Transverse colon (tissue), 4 donors: ENCODE data around the gene ADGRE1. TPM values are rescaled to one million over a fixed set of nuclear protein-coding genes. Genes with fewer than 3 reads are reported as not detected.

Experiments used
- DNase-seq: peaks from one replicate; pipeline ENCODE4 v3.0.0-alpha.2; 2019
- H3K27ac ChIP-seq, 4 donors: fragments of 200-600 bp; sonication (generic); 2 replicates each; pipeline ENCODE4 v1.5.1; 2016 to 2018; ENCODE audit warnings: inconsistent platforms in 4 of 4
- H3K27me3 ChIP-seq: fragments of 200-600 bp; sonication (generic); 2 replicates; pipeline ENCODE4 v1.5.1; 2017; ENCODE audit warnings: inconsistent platforms
- H3K36me3 ChIP-seq, 4 donors: fragments of 200-600 bp; sonication (generic); 2 replicates each; pipeline ENCODE4 v1.5.1; 2017 to 2019; ENCODE audit warnings: inconsistent platforms in 4 of 4
- H3K4me1 ChIP-seq, 4 donors: fragments of 200-600 bp; sonication (generic); 2 replicates each; pipeline ENCODE4 v1.5.1; 2017 to 2020; ENCODE audit warnings: inconsistent platforms in 4 of 4
- H3K4me3 ChIP-seq, 4 donors: fragments of 200-600 bp; sonication (generic); 1 replicate in 1 of 4; 2 replicates in 3 of 4; pipeline versions ENCODE4 v1.5.1 to v1.6.1; 2017 to 2019; ENCODE audit warnings: inconsistent platforms in 4 of 4
- H3K9me3 ChIP-seq, 2 donors: fragments of 200-600 bp; sonication (generic); 2 replicates each; pipeline ENCODE4 v1.5.1; 2017 to 2019; ENCODE audit warnings: inconsistent platforms in 2 of 2
- EP300 ChIP-seq: sonication (generic); formaldehyde crosslinking; IDR thresholded peaks from one replicate; pipeline ENCODE4 v1.6.1; 2017; ENCODE audit warnings: antibody characterized with exemption, low read depth
- POLR2A ChIP-seq: fragments of 450-650 bp; IDR thresholded peaks from one replicate; pipeline ENCODE4 v1.6.1; 2016; ENCODE audit warnings: antibody characterized with exemption, mild to moderate bottlenecking, moderate library complexity
- POLR2AphosphoS5 ChIP-seq, 3 donors: sonication (generic); formaldehyde crosslinking; IDR thresholded peaks; one replicate each; pipeline ENCODE4 v1.6.1; 2016; ENCODE audit warnings: antibody characterized with exemption in 3 of 3
- WGBS, 2 donors: methylation state at CpG; one replicate each; pipeline ENCODE4 v1.1.5; 2018; ENCODE audit warnings: low coverage in 1 of 2; 5-methylcytosine and 5-hydroxymethylcytosine counted together
- in situ Hi-C, 4 donors: fragments of 200-750 bp; cut with MboI; loops; one replicate each; pipeline versions ENCODE4 v1.15.0 to v1.15.1; 2017; ENCODE audit warnings: low sequenced_read_pairs in 3 of 4, low pct_ligation_motif_present in 1 of 4, low pct_unique_long_range_greater_than_20kb in 1 of 4
- intact Hi-C: fragments of 100-400 bp; cut with DNase I; formaldehyde crosslinking; loops from one replicate; pipeline ENCODE4 v1.15.1; 2023; ENCODE audit warnings: low total_unique reads
- total RNA-seq, 4 donors: library from RNA; depleted of rRNA; stranded (reverse); fragments of >200 nt; gene quantifications; one replicate each; pipeline ENCODE4 v1.1.0, GENCODE V29; 2016
- TF ChIP-seq, protein P1 (sequence below), 5 experiments: fragments of 200-600 bp in 3 of 5; fragments of 450-650 bp in 2 of 5; sonication (generic) in 3 of 5; IDR thresholded peaks; 1 replicate in 2 of 5; 2 replicates in 3 of 5; pipeline ENCODE4 v1.5.1; 2016 to 2017; ENCODE audit warnings: antibody characterized with exemption in 5 of 5, inconsistent platforms in 3 of 5, mild to moderate bottlenecking in 2 of 5, moderate library complexity in 1 of 5

ADGRE1 gene
- total RNA-seq, 4 donors from 2014 or later, result 0.16 to 0.27 TPM; not detected in 2

DNA sequence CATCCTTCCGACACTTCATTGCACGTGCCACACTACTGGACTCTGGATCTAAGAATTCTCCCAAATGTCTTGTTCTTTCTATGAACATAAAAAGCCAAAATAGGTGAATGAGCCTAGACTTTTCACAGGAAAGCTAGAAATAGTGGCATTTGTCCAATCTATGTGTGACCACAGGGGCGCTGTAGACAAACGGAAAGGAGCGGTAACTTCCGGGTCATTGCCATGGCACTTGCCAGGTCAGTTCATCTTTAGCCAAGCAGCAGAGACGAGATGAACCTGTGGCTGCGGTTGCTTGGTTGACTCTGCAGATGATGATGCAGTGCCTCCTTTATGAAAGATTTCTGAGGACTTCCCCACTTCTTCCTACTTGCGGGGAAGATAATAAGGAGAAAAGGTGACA lies 65.6 kb downstream of the ADGRE1 start:
- Histone ChIP-seq H3K9me3 (no peaks in the 10 kb centered on the region), H3K4me3 (no peak overlapping the region), H3K36me3 (no peaks in the 10 kb centered on the region), H3K4me1 (no peaks in the 10 kb centered on the region), H3K27ac (no peak overlapping the region), H3K27me3 (no peaks in the 10 kb centered on the region)
- TF ChIP-seq EP300 (no peak), POLR2AphosphoS5 (IDR thresholded peaks at IDR 0.05) (no peak), POLR2A (no peak)
- TF ChIP-seq, protein P1, sequence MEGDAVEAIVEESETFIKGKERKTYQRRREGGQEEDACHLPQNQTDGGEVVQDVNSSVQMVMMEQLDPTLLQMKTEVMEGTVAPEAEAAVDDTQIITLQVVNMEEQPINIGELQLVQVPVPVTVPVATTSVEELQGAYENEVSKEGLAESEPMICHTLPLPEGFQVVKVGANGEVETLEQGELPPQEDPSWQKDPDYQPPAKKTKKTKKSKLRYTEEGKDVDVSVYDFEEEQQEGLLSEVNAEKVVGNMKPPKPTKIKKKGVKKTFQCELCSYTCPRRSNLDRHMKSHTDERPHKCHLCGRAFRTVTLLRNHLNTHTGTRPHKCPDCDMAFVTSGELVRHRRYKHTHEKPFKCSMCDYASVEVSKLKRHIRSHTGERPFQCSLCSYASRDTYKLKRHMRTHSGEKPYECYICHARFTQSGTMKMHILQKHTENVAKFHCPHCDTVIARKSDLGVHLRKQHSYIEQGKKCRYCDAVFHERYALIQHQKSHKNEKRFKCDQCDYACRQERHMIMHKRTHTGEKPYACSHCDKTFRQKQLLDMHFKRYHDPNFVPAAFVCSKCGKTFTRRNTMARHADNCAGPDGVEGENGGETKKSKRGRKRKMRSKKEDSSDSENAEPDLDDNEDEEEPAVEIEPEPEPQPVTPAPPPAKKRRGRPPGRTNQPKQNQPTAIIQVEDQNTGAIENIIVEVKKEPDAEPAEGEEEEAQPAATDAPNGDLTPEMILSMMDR (IDR thresholded peaks at IDR 0.05), result no peak
- 82% methylated on average over 9 of the region's 9 CpGs; no CpG with 5 or more reads in 1 of the 2 donors for WGBS, 2 donors
- DNase-seq, result no peak
- in situ Hi-C loops, result no loop called here
- intact Hi-C loops, result no loop called here

DNA sequence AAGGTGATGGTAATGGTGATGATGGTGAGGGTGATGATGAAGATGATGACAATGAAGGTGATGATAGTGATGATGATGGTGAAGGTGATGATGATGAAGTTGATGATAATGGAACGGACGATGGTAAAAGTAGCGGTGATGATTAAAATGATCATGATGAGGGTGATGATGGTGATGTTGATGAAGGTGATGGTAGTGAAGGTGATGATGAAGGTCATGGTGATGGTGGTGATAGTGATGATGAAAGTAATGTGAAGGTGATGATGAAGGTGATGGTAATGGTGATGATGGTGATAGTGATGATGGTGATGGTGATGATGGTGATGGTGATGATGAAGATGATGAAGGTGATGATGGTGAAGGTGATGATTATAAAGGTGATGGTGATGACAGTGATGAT lies 67.7 kb downstream of the ADGRE1 start:
- WGBS, 2 donors, result 88 to 96% methylated on average over 3 of the region's 3 CpGs
- H3K36me3 ChIP-seq, result no peaks in the 10 kb centered on the region
- no peaks in the 10 kb centered on the region for H3K9me3 ChIP-seq
- no peak for DNase-seq
- intact Hi-C loops (no loop called here), in situ Hi-C loops (no loop called here)
- H3K4me3 ChIP-seq, result no peak overlapping the region
- H3K27ac ChIP-seq, result no peak overlapping the region
- TF ChIP-seq POLR2A, result no peak
- TF ChIP-seq, protein P1 (IDR thresholded peaks at IDR 0.05), result no peak
- TF ChIP-seq POLR2AphosphoS5 (IDR thresholded peaks at IDR 0.05), result no peak
- TF ChIP-seq EP300, result no peak
- H3K4me1 ChIP-seq, result no peaks in the 10 kb centered on the region
- no peaks in the 10 kb centered on the region for H3K27me3 ChIP-seq

DNA sequence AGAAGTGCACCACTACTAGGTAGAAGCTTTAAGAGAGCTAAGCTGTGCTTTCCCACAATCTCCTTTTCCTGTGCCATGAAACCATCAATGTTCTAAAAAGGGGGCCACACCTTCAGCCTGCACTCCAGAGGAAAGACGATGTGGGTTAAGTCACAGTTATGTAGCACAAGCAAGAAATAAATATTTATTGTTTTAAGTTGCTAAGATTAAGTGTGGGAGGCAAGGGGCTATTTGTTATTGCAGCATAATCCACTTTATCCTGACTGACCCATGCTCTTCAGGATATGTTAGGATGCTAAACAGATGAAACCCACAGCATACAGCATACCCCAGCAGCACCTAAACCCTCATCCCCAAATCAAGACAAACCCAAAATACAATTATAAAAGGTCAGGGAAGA lies 69.2 kb downstream of the ADGRE1 start:
- Histone ChIP-seq H3K27me3 (no peaks in the 10 kb centered on the region), H3K9me3 (no peaks in the 10 kb centered on the region), H3K27ac (no peak overlapping the region), H3K36me3 (no peaks in the 10 kb centered on the region), H3K4me1 (no peaks in the 10 kb centered on the region), H3K4me3 (no peak overlapping the region)
- no peak for TF ChIP-seq EP300
- TF ChIP-seq POLR2AphosphoS5 (IDR thresholded peaks at IDR 0.05), result no peak
- no peak for TF ChIP-seq POLR2A
- TF ChIP-seq, protein P1 (IDR thresholded peaks at IDR 0.05), result no peak
- intact Hi-C loops, result no loop called here
- in situ Hi-C loops, result no loop called here
- no peak for DNase-seq
- WGBS, 2 donors, result 71% methylated on average over 1 of the region's 1 CpG; no CpG with 5 or more reads in 1 of the 2 donors

DNA sequence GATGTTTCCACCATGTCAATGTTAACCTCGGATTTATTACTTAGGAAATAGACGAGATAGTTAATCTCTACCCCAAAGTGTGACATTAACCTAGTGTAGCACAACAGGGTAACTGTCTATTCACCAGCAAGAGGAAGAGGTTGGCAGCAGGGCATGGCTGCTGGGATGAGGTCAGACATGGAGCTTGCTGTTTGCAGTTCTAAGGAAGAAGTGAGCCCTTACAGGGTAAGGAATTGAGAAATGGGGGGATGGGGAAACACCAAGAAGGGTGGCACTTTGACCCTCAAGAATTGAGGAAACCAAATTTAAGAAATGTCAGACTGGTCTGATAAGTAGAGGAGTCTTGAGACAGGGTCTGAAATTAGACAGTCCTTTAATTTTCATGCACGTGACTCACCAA lies 71.4 kb downstream of the ADGRE1 start:
- TF ChIP-seq POLR2A, result no peak
- TF ChIP-seq EP300, result no peak
- no peak for TF ChIP-seq POLR2AphosphoS5 (IDR thresholded peaks at IDR 0.05)
- TF ChIP-seq, protein P1 (IDR thresholded peaks at IDR 0.05), result no peak
- Histone ChIP-seq H3K36me3 (no peaks in the 10 kb centered on the region), H3K27ac (no peak overlapping the region), H3K4me1 (no peaks in the 10 kb centered on the region), H3K27me3 (no peaks in the 10 kb centered on the region), H3K4me3 (no peak overlapping the region), H3K9me3 (no peaks in the 10 kb centered on the region)
- no peak for DNase-seq
- WGBS, 2 donors, result 47 to 62% methylated on average over 2 to 3 of the region's 3 CpGs
- in situ Hi-C loops (no loop called here), intact Hi-C loops (no loop called here)
